ENCODE data around the gene TULP4. TPM values are rescaled to one million over a fixed set of nuclear protein-coding genes. Genes with fewer than 3 reads are reported as not detected.

Gene TULP4
- total RNA-seq, 4 donors from 2014 or later = 129 to 170 (median 156) TPM

DNA sequence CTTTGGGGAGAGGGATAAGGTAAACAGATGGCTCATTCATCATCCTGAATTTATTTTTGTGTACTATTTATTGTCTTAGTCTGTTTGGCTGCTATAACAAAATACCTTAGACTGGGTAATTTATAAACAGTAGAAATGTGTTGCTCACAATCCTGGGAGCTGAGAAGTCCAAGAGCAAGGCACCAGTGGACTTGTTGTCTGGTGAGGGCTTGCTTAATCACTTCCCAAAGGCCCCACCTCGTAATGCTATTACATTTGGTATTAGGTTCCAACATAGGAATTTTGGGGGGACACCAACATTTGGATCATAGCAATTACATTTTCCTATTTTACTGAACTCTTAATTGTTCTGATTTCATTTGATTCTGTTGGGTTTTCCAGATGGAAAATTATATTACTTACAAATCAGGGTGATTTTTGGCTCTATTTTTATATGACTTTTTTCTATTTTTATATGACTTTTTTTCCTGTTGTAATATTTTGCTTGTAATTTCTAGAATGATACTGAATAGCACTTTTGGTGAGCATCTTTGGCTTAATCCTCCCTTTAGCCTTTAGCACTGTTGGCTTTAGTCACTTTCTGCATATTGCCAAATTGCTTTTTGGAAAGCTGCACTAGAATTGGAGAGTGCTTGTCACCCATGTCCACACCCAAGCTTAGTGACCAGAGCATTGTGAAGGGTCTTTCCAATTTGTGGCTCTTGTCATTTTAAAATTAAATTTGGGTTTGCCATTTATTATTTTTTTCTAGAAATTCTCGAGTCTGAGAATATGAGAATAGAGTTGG, 43.7 kb upstream of the TULP4 start:
- TF ChIP-seq POLR2A (IDR thresholded peaks at IDR 0.05; ENCODE audit: low read depth) (no peak), POLR2AphosphoS5 (IDR thresholded peaks at IDR 0.05) (no peak), EP300 (IDR thresholded peaks at IDR 0.05) (no peak), CTCF (IDR thresholded peaks at IDR 0.05) (no peak)
- H3K27me3 ChIP-seq = no peaks in the 10 kb centered on the region
- no peaks in the 10 kb centered on the region for H3K9me3 ChIP-seq
- intact Hi-C loops (cut with DNase I) = no loop called here
- no peak for DNase-seq (ENCODE audit: extremely low spot score)
- WGBS = 57% methylated on average over 2 of the region's 2 CpGs
- H3K36me3 ChIP-seq = no peaks in the 10 kb centered on the region
- H3K27ac ChIP-seq (replicated peaks in 1 of 4) = no peak overlapping the region
- H3K4me3 ChIP-seq = no peak overlapping the region
- H3K4me1 ChIP-seq = peaks cover 7 to 29% (median 28%) of the 10 kb centered on the region in 4 donors

DNA sequence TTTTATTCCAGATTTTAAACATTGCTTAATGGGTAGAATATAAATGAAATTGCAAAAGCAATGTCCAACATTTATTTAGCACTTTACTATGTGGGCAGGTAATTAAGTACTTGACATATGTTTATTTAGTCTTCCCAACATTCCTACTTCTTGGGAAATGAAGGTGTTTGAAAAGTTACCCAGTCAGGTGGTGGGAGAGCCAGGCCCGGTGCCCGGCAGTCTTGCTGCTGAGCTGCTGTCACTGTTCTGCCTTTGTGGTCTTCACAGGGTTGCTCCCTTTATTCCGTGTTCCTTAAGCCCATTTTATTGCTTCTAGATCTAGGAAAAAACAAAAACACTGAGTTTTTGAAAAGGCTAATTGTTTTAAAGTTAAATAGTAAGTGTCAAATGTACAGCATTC, 42.6 kb upstream of the TULP4 start:
- Histone ChIP-seq H3K27me3 (no peaks in the 10 kb centered on the region), H3K9me3 (no peaks in the 10 kb centered on the region), H3K27ac (replicated peaks in 1 of 4) (peak overlapping the region in 1 of 4 donors; percentile 21), H3K4me1 (peaks cover 7 to 29% (median 28%) of the 10 kb centered on the region in 4 donors), H3K36me3 (no peaks in the 10 kb centered on the region), H3K4me3 (no peak overlapping the region)
- no peak for TF ChIP-seq EP300 (IDR thresholded peaks at IDR 0.05)
- no peak for TF ChIP-seq POLR2AphosphoS5 (IDR thresholded peaks at IDR 0.05)
- no peak for TF ChIP-seq CTCF (IDR thresholded peaks at IDR 0.05)
- no peak for TF ChIP-seq POLR2A (IDR thresholded peaks at IDR 0.05; ENCODE audit: low read depth)
- no peak for DNase-seq (ENCODE audit: extremely low spot score)
- WGBS = 53% methylated on average over 3 of the region's 3 CpGs
- intact Hi-C loops (cut with DNase I) = no loop called here

DNA sequence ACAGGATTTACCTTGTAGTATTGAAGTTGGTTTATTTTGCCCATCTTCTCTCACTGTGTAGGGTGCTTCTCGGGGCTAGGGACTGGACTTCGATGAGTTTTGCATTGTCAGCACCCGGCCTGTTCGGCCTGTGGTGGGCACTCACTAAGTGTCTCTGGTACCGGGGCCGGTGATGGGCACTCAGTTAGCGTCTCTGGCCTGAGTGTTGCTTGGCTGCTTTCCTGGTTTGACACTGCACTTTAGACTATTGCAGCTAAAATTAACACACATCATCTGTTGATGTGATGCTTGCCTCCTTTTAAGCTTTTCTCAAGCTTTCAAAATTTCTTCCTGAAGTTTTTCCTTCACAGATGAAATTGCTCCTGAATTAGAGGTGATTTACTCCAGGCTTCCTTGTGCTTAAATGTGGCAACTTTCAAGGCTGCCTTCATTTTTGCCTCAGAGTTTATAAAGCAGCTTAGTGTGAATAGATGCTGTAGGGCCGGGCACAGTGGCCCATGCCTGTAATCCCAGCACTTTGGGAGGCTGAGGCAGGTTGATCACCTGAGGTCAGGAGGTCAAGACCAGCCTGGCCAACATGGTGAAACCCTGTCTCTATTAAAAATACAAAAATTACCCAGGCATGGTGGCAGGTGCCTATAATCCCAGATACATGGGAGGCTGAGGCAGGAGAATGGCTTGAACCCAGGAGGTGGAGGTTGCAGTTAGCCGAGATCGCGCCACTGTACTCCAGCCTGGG, 41.7 kb upstream of the TULP4 start:
- no peak for DNase-seq (ENCODE audit: extremely low spot score)
- Histone ChIP-seq H3K4me3 (no peak overlapping the region), H3K9me3 (no peaks in the 10 kb centered on the region), H3K36me3 (no peaks in the 10 kb centered on the region), H3K4me1 (peaks cover 7 to 29% (median 28%) of the 10 kb centered on the region in 4 donors), H3K27me3 (no peaks in the 10 kb centered on the region), H3K27ac (replicated peaks in 1 of 4) (peak overlapping the region in 3 of 4 donors; percentile 2 to 21 (median 9))
- intact Hi-C loops (cut with DNase I) = no loop called here
- WGBS = 71% methylated on average over 11 of the region's 11 CpGs
- no peak for TF ChIP-seq EP300 (IDR thresholded peaks at IDR 0.05)
- TF ChIP-seq POLR2A (IDR thresholded peaks at IDR 0.05; ENCODE audit: low read depth) = no peak

- 96% methylated on average over 1 of the region's 1 CpG for WGBS
Observed at GRCh38 chr6:158272324-158272723, 39.9 kb upstream of the TULP4 start.

More at GRCh38 chr6:158272324-158272723, 39.9 kb upstream of the TULP4 start:
- TF ChIP-seq POLR2A (IDR thresholded peaks at IDR 0.05; ENCODE audit: low read depth) (no peak), EP300 (IDR thresholded peaks at IDR 0.05) (no peak), CTCF (IDR thresholded peaks at IDR 0.05) (no peak), POLR2AphosphoS5 (IDR thresholded peaks at IDR 0.05) (no peak)
- H3K27ac ChIP-seq (replicated peaks in 1 of 4) = no peak overlapping the region
- no peaks in the 10 kb centered on the region for H3K36me3 ChIP-seq
- DNase-seq (ENCODE audit: extremely low spot score) = no peak
- peaks cover 7 to 29% (median 28%) of the 10 kb centered on the region in 4 donors for H3K4me1 ChIP-seq
- intact Hi-C loops (cut with DNase I) = no loop called here
- H3K4me3 ChIP-seq = no peak overlapping the region
- no peaks in the 10 kb centered on the region for H3K9me3 ChIP-seq
- no peaks in the 10 kb centered on the region for H3K27me3 ChIP-seq
